ENCODE data around the gene ATP8B1.

- TF ChIP-seq CREB1 (CRISPR knock-in tag; IDR thresholded peaks at IDR 0.05) (no peak), MAX (CRISPR knock-in tag; IDR thresholded peaks at IDR 0.05) (no peak), ATF6 (CRISPR knock-in tag; IDR thresholded peaks at IDR 0.05) (no peak), CTCF (IDR thresholded peaks at IDR 0.05) (no peak), ATF2 (CRISPR knock-in tag; IDR thresholded peaks at IDR 0.05; ENCODE audit: borderline replicate concordance, low read depth) (no peak), ZNF423 (CRISPR knock-in tag; IDR thresholded peaks at IDR 0.05) (no peak), TEAD4 (CRISPR knock-in tag; IDR thresholded peaks at IDR 0.05) (no peak), ATF3 (CRISPR knock-in tag; conservative IDR thresholded peaks at IDR 0.05) (no peak), SP1 (CRISPR knock-in tag; conservative IDR thresholded peaks at IDR 0.05) (no peak), JUN (CRISPR knock-in tag; IDR thresholded peaks at IDR 0.05) (no peak)
Measured at GRCh38 chr18:57657542-57657941, 145.6 kb downstream of the ATP8B1 start.
